ENCODE measurements around the gene USP48.
"Not testable (repeated sequence)": the region's sequence is repeated elsewhere in the genome, so short reads cannot be mapped to it uniquely, and the experiment has no call there.

USP48 gene

DNA sequence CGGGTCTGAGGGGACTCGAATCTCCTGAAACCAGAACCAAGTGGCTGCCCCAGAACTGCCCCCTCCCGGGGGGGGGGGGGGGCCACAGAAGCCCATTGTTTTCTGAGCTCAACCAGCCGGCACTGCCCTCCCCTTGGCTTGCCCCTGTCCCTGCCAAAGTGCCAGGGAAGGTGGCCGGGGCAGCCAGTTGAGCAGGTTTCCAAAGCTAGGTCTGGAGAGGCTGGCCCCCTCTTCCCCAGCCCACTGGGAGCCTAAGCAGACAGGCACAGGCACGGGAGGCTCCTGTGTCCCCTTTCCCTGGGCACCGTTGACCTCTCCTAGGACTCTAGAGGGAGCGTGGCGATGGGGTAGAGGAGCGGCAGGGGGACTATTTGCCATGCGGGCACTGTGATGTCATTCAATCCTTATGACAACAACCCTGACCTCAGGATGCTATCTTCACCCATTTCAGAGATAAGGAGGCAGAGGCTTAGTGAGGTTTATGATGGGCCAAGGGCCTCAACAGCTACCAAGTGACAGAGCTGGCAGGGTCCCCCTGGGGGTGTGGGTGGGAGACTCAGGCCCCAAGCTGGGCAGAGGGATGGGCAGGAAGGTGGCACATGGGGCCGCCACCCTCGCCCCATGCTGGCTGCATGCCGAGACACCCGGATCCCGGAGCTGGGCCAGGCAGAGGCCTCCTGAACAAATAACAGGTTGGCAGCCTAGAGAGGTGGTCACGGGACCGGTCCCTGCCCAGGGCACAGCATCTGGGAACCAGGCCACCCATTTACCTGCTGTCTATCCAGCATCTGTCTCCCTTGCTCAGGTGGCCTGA, 148.8 kb downstream of the USP48 start:
- DNase-seq, result no peak

DNA sequence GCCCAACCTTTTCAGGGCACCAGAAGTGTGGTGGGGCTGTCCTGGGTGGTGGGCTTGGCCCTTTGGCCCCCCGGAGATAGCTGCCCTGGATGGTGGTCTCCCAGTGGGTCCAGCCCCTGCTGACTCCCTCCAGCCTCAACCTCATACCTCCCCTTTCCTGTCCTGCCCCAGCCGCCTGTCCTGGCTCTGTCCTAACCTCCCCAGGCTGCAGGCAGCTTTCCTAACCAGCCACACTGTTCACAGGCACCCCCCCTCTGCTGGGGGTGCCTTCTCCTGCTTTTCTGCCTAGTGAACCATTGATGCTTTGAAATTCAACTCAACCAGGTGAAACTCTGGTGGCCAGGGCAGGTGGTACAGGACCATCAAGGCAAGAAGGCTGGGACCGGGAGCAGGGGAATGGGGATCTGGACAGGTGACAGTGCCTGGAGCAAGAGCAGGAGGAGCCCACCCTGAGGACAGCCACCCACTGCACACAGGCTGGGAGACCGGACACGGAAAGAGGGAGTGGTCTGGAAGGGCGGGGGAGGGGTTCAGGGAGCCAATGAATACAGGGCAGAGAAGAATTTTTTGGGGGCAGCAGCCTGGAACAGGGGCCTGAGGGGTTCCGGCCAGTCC, 149.7 kb downstream of the USP48 start:
- no peak for DNase-seq

DNA sequence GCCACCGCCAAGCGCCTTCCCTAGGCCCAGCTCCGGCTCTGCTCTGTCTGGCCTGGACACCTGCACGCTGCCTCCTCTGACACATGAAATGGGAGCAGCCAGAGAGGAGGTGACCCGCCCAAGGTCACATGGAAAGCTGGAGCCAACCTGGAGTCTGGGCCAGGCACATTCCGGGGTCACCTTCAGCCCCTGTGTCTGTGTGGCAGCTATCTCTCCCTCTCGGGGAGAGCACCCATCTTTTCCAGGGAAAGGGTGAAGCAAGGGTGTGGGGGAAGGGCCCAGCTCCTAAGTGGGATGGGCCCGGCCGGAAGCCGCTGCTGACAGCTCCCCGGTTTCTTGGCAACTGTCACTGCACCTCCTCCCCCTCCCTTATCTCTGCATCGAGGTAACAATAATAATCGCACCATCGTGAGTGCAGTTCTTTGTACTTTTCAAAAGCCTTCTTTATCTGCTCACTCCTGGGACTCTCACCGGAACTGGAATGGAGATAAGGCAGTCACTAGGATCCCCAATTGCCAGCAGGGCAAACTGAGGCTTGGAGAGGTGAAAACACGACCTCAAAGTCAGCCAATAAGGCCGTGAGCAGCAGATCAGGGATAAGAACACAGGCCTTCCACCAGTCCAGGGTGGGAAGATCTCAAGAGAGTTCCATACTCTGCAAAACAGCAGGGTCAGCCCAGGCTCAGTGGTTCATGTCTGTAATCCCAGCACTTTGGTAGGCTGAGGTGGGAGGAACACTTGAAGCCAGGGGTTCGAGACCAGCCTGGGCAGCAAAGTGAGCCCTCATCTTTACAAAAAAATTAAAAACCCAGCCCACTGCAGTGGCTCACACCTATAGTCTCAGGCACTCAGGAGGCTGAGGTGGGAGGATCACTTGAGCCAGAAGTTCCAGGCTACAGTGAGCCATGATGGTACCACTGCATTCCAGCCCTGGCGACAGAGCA, 150.7 kb downstream of the USP48 start:
- DNase-seq, result no peak

DNA sequence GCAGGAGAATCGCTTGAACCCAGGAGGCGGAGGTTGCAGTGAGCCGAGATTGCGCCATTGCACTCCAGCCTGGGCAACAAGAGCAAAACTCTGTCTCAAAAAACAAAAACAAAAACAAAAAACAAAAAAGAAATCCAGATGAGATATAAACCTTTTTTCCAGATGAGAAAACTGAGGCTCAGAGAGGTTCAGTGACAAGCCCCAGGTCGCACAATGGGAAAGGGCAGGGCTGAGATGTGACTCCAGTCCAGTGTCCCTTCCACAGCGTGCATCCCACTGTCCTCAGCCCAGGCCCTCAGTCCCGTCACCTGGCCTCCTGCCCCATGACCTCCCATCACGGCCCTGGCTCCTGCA, 151.4 kb downstream of the USP48 start:
- DNase-seq, result not testable (repeated sequence)

DNA sequence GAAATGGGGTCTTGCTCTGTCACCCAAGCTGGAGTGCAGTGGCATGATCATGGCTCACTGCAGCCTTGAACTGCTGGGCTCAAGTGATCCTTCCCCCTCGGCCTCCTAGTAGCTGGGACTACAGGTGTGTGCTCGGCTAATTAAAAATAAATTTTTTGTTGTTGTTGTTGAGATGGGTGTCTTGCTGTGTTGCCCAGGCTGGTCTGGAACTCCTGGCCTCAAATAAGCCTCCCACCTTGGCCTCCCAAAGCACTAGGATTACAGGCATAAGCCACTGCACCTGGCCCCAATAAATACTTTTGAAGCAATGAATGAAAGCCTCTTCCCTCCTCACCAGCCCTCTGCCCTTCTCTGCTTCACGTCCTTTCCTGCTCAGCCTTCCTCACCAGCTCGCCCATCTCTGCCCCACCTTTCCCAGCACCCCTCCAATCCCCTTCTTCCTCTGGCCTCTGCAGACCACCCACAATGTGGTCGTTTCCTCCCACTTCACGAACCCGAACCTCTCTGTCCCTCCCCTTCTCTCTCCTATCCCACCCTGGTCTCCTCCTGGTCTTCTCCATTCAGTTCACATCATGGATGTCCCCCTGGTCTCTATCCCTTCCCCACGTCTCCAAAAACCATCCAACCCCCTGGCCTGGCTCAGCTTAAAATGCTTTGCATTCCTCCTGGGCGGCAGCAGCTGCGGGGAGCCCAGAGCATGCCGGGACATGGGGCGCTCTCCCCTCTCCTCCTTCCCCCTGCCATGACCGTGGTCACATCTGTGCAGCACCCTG, 152.2 kb downstream of the USP48 start:
- DNase-seq, result no peak

DNA sequence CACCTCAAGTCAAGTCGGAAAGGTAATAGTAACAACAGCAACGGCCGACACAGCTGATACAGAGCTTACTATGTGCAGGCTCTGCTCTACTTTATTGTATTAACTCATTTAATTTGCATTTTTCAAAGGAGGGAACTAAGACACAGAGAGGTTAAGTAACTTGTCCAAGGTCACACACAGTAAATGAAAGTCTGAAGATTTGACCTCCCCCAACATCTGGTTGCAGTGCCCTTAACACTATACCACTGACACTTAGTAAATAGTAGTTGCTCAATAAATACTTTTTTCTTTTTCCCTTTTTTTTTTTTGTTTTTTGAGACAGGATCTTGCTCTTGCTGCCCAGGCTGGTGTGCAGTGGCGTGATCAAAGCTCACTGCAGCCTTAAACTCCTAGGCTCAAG, 153.0 kb downstream of the USP48 start:
- no peak for DNase-seq

DNA sequence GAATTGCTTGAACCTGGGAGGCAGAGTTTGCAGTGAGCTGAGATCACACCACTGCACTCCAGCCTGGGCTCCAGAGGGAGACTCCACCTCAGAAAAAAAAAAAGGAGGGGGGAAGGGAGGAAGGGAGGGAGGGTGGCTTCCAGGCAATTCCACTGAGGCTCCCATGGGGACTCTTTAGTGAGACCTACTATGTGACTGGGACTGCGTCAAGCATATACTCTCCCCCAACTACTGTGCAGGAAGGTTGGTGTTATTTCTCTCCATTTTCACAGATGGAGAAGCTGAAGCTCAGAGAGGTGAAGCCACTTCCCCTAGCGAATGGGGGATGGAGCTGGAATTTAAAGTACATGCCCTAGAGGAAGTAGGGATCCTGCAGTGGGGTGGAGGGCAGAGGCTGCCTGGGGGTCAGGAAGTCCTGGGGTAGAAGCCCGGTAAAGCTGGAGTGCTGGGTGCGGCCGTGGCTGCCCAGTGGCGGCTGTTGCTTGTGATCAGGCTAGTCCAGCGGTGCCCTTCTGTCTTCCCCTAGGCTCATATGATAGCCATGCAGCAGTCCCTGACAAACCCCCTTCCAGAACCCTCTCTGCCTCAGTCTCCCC, 154.1 kb downstream of the USP48 start:
- no peak for DNase-seq
